ENCODE measurements around the gene CDC42BPA. TPM values are rescaled to one million over a fixed set of nuclear protein-coding genes. Genes with fewer than 3 reads are reported as not detected.
A peak's percentile ranks its signal among the peaks of the same experiment; 100 is the strongest.

CDC42BPA gene
- total RNA-seq, 2 experiments from 2014 or later = 6.0 to 7.8 TPM

- ChIA-PET POLR2A (interaction anchor here (0.6 kb wide), 1 partner anchor 737 kb away, joined by 8 read pairs; no protein-coding TSS in a partner anchor), CTCF (no interaction called here)
- Mint-ChIP-seq H3K27me3 (no peaks in the 10 kb centered on the region), H3K4me3 (no peak overlapping the region), H3K27ac (no peak overlapping the region), H3K4me1 (peaks cover 23% of the 10 kb centered on the region), H3K36me3 (ENCODE audit: low read depth) (peaks cover 4% of the 10 kb centered on the region), H3K9me3 (ENCODE audit: low read depth) (no peaks in the 10 kb centered on the region)
- intact Hi-C loops (cut with DNase I, micrococcal nuclease) = no loop called here
- DNase-seq (no peak), ATAC-seq (no peak)
These were observed 369.8 kb downstream of the CDC42BPA start for GRCh38 chr1:226948480-226948879.

- Mint-ChIP-seq H3K4me3 (no peak overlapping the region), H3K4me1 (peaks cover 27% of the 10 kb centered on the region), H3K9me3 (ENCODE audit: low read depth) (no peaks in the 10 kb centered on the region), H3K27me3 (no peaks in the 10 kb centered on the region), H3K36me3 (ENCODE audit: low read depth) (peaks cover 4% of the 10 kb centered on the region), H3K27ac (no peak overlapping the region)
- DNase-seq = no peak
- intact Hi-C loops (cut with DNase I, micrococcal nuclease) = no loop called here
- no peak for ATAC-seq
- ChIA-PET POLR2A (no interaction called here), CTCF (no interaction called here)
These were observed 370.2 kb downstream of the CDC42BPA start for GRCh38 chr1:226948051-226948450.

GRCh38 chr1:226946841-226947240 lies 371.5 kb downstream of the CDC42BPA start:
- Mint-ChIP-seq H3K36me3 (ENCODE audit: low read depth) (peaks cover 4% of the 10 kb centered on the region), H3K9me3 (ENCODE audit: low read depth) (no peaks in the 10 kb centered on the region), H3K4me3 (no peak overlapping the region), H3K4me1 (peaks cover 38% of the 10 kb centered on the region), H3K27me3 (no peaks in the 10 kb centered on the region), H3K27ac (no peak overlapping the region)
- no peak for DNase-seq
- intact Hi-C loops (cut with DNase I, micrococcal nuclease) = no loop called here
- no peak for ATAC-seq
- ChIA-PET CTCF (interaction anchor here (0.6 kb wide), 1 partner anchor 8 kb away, joined by 3 read pairs; no protein-coding TSS in a partner anchor), POLR2A (interaction anchor here (0.6 kb wide), 1 partner anchor 17 kb away, joined by 5 read pairs; no protein-coding TSS in a partner anchor)

GRCh38 chr1:226946285-226946684 lies 372.0 kb downstream of the CDC42BPA start:
- intact Hi-C loops (cut with DNase I, micrococcal nuclease) = no loop called here
- CTCF ChIA-PET = no interaction called here

GRCh38 chr1:226945858-226946245 lies 372.4 kb downstream of the CDC42BPA start:
- Mint-ChIP-seq H3K27me3 (no peaks in the 10 kb centered on the region), H3K4me1 (peaks cover 45% of the 10 kb centered on the region), H3K9me3 (ENCODE audit: low read depth) (no peaks in the 10 kb centered on the region), H3K27ac (no peak overlapping the region), H3K36me3 (ENCODE audit: low read depth) (peaks cover 4% of the 10 kb centered on the region), H3K4me3 (no peak overlapping the region)
- ChIA-PET POLR2A (no interaction called here), CTCF (interaction anchor here (0.8 kb wide), 1 partner anchor 312 kb away, joined by 3 read pairs; no protein-coding TSS in a partner anchor)
- DNase-seq = no peak
- no peak for ATAC-seq
- intact Hi-C loops (cut with DNase I, micrococcal nuclease) = no loop called here

More at GRCh38 chr1:226946285-226946684, 372.0 kb downstream of the CDC42BPA start:
- peaks cover 4% of the 10 kb centered on the region for H3K36me3 Mint-ChIP-seq (ENCODE audit: low read depth)
- H3K27ac Mint-ChIP-seq = no peak overlapping the region
- H3K9me3 Mint-ChIP-seq (ENCODE audit: low read depth) = no peaks in the 10 kb centered on the region
- peaks cover 41% of the 10 kb centered on the region for H3K4me1 Mint-ChIP-seq
- POLR2A ChIA-PET = interaction anchor here (0.6 kb wide), 1 partner anchor 17 kb away, joined by 5 read pairs; no protein-coding TSS in a partner anchor
- no peak for DNase-seq
- no peak overlapping the region for H3K4me3 Mint-ChIP-seq
- H3K27me3 Mint-ChIP-seq = no peaks in the 10 kb centered on the region
- ATAC-seq = no peak

GRCh38 chr1:226945106-226945857 lies 373.0 kb downstream of the CDC42BPA start:
- Mint-ChIP-seq H3K4me1 (peaks cover 47% of the 10 kb centered on the region), H3K27me3 (no peaks in the 10 kb centered on the region), H3K36me3 (ENCODE audit: low read depth) (peaks cover 4% of the 10 kb centered on the region), H3K9me3 (ENCODE audit: low read depth) (no peaks in the 10 kb centered on the region), H3K27ac (no peak overlapping the region), H3K4me3 (no peak overlapping the region)
- no peak for ATAC-seq
- ChIA-PET CTCF (interaction anchor here (0.8 kb wide), 1 partner anchor 312 kb away, joined by 3 read pairs; no protein-coding TSS in a partner anchor), POLR2A (no interaction called here)
- no peak for DNase-seq
- intact Hi-C loops (cut with DNase I, micrococcal nuclease) = no loop called here

- H3K36me3 Mint-ChIP-seq (ENCODE audit: low read depth) = peaks cover 2% of the 10 kb centered on the region
- no peaks in the 10 kb centered on the region for H3K9me3 Mint-ChIP-seq (ENCODE audit: low read depth)
- no peak for DNase-seq
- intact Hi-C loops (cut with DNase I, micrococcal nuclease) = loop anchor here in 1 of 2 experiments (5.0 kb wide), 1 partner anchor 598 kb away; no protein-coding TSS in a partner anchor
- H3K4me3 Mint-ChIP-seq = no peak overlapping the region
- no peak for ATAC-seq
- H3K27ac Mint-ChIP-seq = peak overlapping the region; percentile 10
- ChIA-PET CTCF (interaction anchor here (0.7 kb wide), 1 partner anchor 129 kb away, joined by 3 read pairs; no protein-coding TSS in a partner anchor), POLR2A (no interaction called here)
- peaks cover 47% of the 10 kb centered on the region for H3K4me1 Mint-ChIP-seq
- no peaks in the 10 kb centered on the region for H3K27me3 Mint-ChIP-seq
These were observed 374.4 kb downstream of the CDC42BPA start for GRCh38 chr1:226943927-226944326.

- H3K9me3 Mint-ChIP-seq (ENCODE audit: low read depth) = no peaks in the 10 kb centered on the region
- CTCF ChIA-PET = interaction anchor here (0.7 kb wide), 1 partner anchor 128 kb away, joined by 3 read pairs; no protein-coding TSS in a partner anchor
- no peak for ATAC-seq
- no peaks in the 10 kb centered on the region for H3K36me3 Mint-ChIP-seq (ENCODE audit: low read depth)
- no peak overlapping the region for H3K27ac Mint-ChIP-seq
- H3K4me3 Mint-ChIP-seq = no peak overlapping the region
- no peaks in the 10 kb centered on the region for H3K27me3 Mint-ChIP-seq
- peaks cover 55% of the 10 kb centered on the region for H3K4me1 Mint-ChIP-seq
- no peak for DNase-seq
- POLR2A ChIA-PET = no interaction called here
- intact Hi-C loops (cut with DNase I, micrococcal nuclease) = loop anchor here in 1 of 2 experiments (5.0 kb wide), 1 partner anchor 599 kb away; no protein-coding TSS in a partner anchor
These were observed 375.1 kb downstream of the CDC42BPA start for GRCh38 chr1:226943156-226943555.

GRCh38 chr1:226942392-226942791 lies 375.9 kb downstream of the CDC42BPA start:
- no peak overlapping the region for H3K27ac Mint-ChIP-seq

GRCh38 chr1:226940806-226941067 lies 377.6 kb downstream of the CDC42BPA start:
- Mint-ChIP-seq H3K27me3 (no peaks in the 10 kb centered on the region), H3K9me3 (ENCODE audit: low read depth) (no peaks in the 10 kb centered on the region), H3K4me1 (peaks cover 53% of the 10 kb centered on the region), H3K4me3 (peak overlapping the region; percentile 82), H3K27ac (peak overlapping the region; percentile 96), H3K36me3 (ENCODE audit: low read depth) (peaks cover 1% of the 10 kb centered on the region)
- CTCF ChIA-PET = interaction anchor here (0.9 kb wide), 1 partner anchor 308 kb away, joined by 3 read pairs; no protein-coding TSS in a partner anchor
- POLR2A ChIA-PET = no interaction called here
- intact Hi-C loops (cut with DNase I, micrococcal nuclease) = loop anchor here in 1 of 2 experiments (1.0 to 5.0 kb wide), 9 partner anchors 50 to 1142 kb away; partner anchors contain the start of genes ARF1, CDC42BPA, ITPKB and PARP1
- DNase-seq (no peak), ATAC-seq (no peak)

More at GRCh38 chr1:226942392-226942791, 375.9 kb downstream of the CDC42BPA start:
- Mint-ChIP-seq H3K36me3 (ENCODE audit: low read depth) (no peaks in the 10 kb centered on the region), H3K27me3 (no peaks in the 10 kb centered on the region), H3K4me3 (no peak overlapping the region), H3K9me3 (ENCODE audit: low read depth) (no peaks in the 10 kb centered on the region), H3K4me1 (peaks cover 62% of the 10 kb centered on the region)
- POLR2A ChIA-PET = interaction anchor here (0.6 kb wide), 1 partner anchor 59 kb away, joined by 3 read pairs; no protein-coding TSS in a partner anchor
- CTCF ChIA-PET = interaction anchor here (0.6 to 0.7 kb wide), 2 partner anchors 309 to 316 kb away, joined by 4 read pairs; no protein-coding TSS in a partner anchor
- ATAC-seq (no peak), DNase-seq (no peak)
- intact Hi-C loops (cut with DNase I, micrococcal nuclease) = loop anchor here in 1 of 2 experiments (5.0 kb wide), 1 partner anchor 600 kb away; no protein-coding TSS in a partner anchor

GRCh38 chr1:226940029-226940805 lies 378.1 kb downstream of the CDC42BPA start, which contains the start of gene COQ8A:
COQ8A (plus strand) TSS chr1:226940294; CDS start chr1:226961386, 21,092 bp downstream.
- ChIA-PET POLR2A (interaction anchor here (0.7 to 2.1 kb wide), 2 partner anchors 57 to 878 kb away, joined by 4 to 12 read pairs; partner anchors contain the start of gene H3-3A), CTCF (no interaction called here)
- Mint-ChIP-seq H3K4me3 (peak within 1 kb of the TSS; percentile 82), H3K27me3 (no peaks in the 10 kb centered on the region), H3K36me3 (ENCODE audit: low read depth) (peaks cover 4% of the 10 kb centered on the region), H3K4me1 (peaks cover 53% of the 10 kb centered on the region), H3K9me3 (ENCODE audit: low read depth) (peaks cover 5% of the 10 kb centered on the region), H3K27ac (peak within 1 kb of the TSS; percentile 96)
- DNase-seq (peak; percentile 100), ATAC-seq (peak; percentile 97)
- intact Hi-C loops (cut with DNase I, micrococcal nuclease) = loop anchor here in 1 of 2 experiments (1.0 to 5.0 kb wide), 9 partner anchors 50 to 1142 kb away; partner anchors contain the start of genes ARF1, CDC42BPA, ITPKB and PARP1
